GM19324 (cell line): ENCODE data around the gene AGK.

ENCODE experiments used
- ATAC-seq: cut with Tn5 transposase; IDR thresholded peaks from one replicate; pipeline ENCODE4 v1.9.1; 2021; ENCODE audit warnings: mild to moderate bottlenecking, moderate library complexity; ENCODE audit not compliant: unreplicated experiment, low FRiP score

AGK gene

GRCh38 chr7:141699860-141700259 lies 148.7 kb downstream of the AGK start:
- ATAC-seq = no peak

GRCh38 chr7:141700296-141700847 lies 149.2 kb downstream of the AGK start:
- no peak for ATAC-seq

GRCh38 chr7:141700848-141701371 lies 149.7 kb downstream of the AGK start:
- no peak for ATAC-seq

- ATAC-seq = peak; percentile 89
These were observed 150.4 kb downstream of the AGK start for GRCh38 chr7:141701489-141702046.

GRCh38 chr7:141702047-141702567 lies 150.9 kb downstream of the AGK start, which contains the start of gene DENND11:
DENND11 (minus strand) TSS chr7:141702166; CDS start chr7:141702153, 13 bp downstream.
- ATAC-seq = peak; percentile 85

- ATAC-seq = no peak
These were observed 151.7 kb downstream of the AGK start for GRCh38 chr7:141702892-141703291.

GRCh38 chr7:141704112-141704511 lies 152.9 kb downstream of the AGK start:
- no peak for ATAC-seq

- ATAC-seq = no peak
These were observed 153.5 kb downstream of the AGK start for GRCh38 chr7:141704741-141705140.
